SK-N-SH (cell line): ENCODE results near the gene NDUFA1. TPM values are rescaled to one million over a fixed set of nuclear protein-coding genes. Genes with fewer than 3 reads are reported as not detected.

Source experiments
- CTCF ChIA-PET: fragments of 300-600, 350-600 bp; formaldehyde crosslinking; extraction: SDS; loops from one replicate; lab custom pipeline; 2021; lab: Yijun Ruan, JAX
- POLR2A ChIA-PET: fragments of 350-600 bp; sonication (Branson Sonifier 250); formaldehyde crosslinking; extraction: SDS; loops from one replicate; lab custom pipeline; 2020; ENCODE audit warnings: antibody characterized with exemption, inconsistent platforms; lab: Yijun Ruan, JAX
- DNase-seq: peaks from one replicate; pipeline ENCODE4 v3.0.0; 2012
- H2AFZ ChIP-seq: fragments of 200-600 bp; sonication (generic); 2 replicates; pipeline ENCODE4 v1.8.1; 2016; ENCODE audit warnings: antibody characterized with exemption, mild to moderate bottlenecking, low read depth
- H3F3A ChIP-seq: fragments of 200-600 bp; sonication (generic); replicated peaks from 2 replicates; pipeline ENCODE3; 2016; ENCODE audit warnings: antibody characterized with exemption, mild to moderate bottlenecking; ENCODE audit not compliant: insufficient read depth
- H3K27ac ChIP-seq, 2 experiments: fragments of 200-500 bp in 1 of 2; fragments of 200-600 bp in 1 of 2; sonication (Bioruptor generic) in 1 of 2; sonication (generic), shearing (Covaris generic) in 1 of 2; 2 replicates each; pipeline versions ENCODE4 v1.5.1 to v1.6.1; 2014 to 2016; ENCODE audit warnings: low read depth in 2 of 2, inconsistent platforms in 1 of 2, low read length in 1 of 2, mild to moderate bottlenecking in 1 of 2, mixed read lengths in 1 of 2
- H3K27me3 ChIP-seq: fragments of 200-600 bp; sonication (generic), shearing (Covaris generic); 2 replicates; pipeline ENCODE4 v1.6.1; 2016; ENCODE audit warnings: mixed run types; ENCODE audit not compliant: insufficient read depth
- H3K36me3 ChIP-seq, 2 experiments: fragments of 200-500 bp in 1 of 2; fragments of 200-600 bp in 1 of 2; sonication (Bioruptor generic) in 1 of 2; sonication (generic) in 1 of 2; replicated peaks in 1 of 2; 2 replicates each; pipeline versions ENCODE3 to v1.5.1; 2014 to 2016; ENCODE audit warnings: low read length in 1 of 2, mild to moderate bottlenecking in 1 of 2; ENCODE audit not compliant: insufficient read depth in 2 of 2, control insufficient read depth in 1 of 2
- H3K4me1 ChIP-seq, 2 experiments: fragments of 200-500 bp in 1 of 2; fragments of 200-600 bp in 1 of 2; sonication (Bioruptor generic) in 1 of 2; sonication (generic), shearing (Covaris generic) in 1 of 2; 2 replicates each; pipeline versions ENCODE4 v1.5.1 to v1.6.1; 2014 to 2016; ENCODE audit warnings: low read depth in 1 of 2, low read length in 1 of 2, mixed run types in 1 of 2; ENCODE audit not compliant: insufficient read depth in 2 of 2, control insufficient read depth in 1 of 2
- H3K4me2 ChIP-seq: fragments of 200-600 bp; sonication (generic), shearing (Covaris generic); 2 replicates; pipeline ENCODE4 v1.6.1; 2017; ENCODE audit warnings: mixed run types
- H3K4me3 ChIP-seq, 2 experiments: fragments of 200-500 bp in 1 of 2; fragments of 200-600 bp in 1 of 2; sonication (Bioruptor generic) in 1 of 2; sonication (generic), shearing (Covaris generic) in 1 of 2; 2 replicates each; pipeline versions ENCODE4 v1.5.1 to v1.8.1; 2014 to 2016; ENCODE audit warnings: low read depth in 2 of 2, inconsistent platforms in 1 of 2, low read length in 1 of 2, mild to moderate bottlenecking in 1 of 2, mixed read lengths in 1 of 2, moderate library complexity in 1 of 2
- H3K79me2 ChIP-seq: fragments of 200-600 bp; sonication (generic); 2 replicates; pipeline ENCODE4 v1.8.1; 2017; ENCODE audit warnings: mild to moderate bottlenecking; ENCODE audit not compliant: insufficient read depth
- H3K9ac ChIP-seq: fragments of 200-600 bp; sonication (generic); 2 replicates; pipeline ENCODE4 v1.6.1; 2017; ENCODE audit warnings: mixed run types
- H3K9me2 ChIP-seq: fragments of 200-600 bp; sonication (generic); 2 replicates; pipeline ENCODE4 v1.6.1; 2017; ENCODE audit warnings: mixed run types
- H3K9me3 ChIP-seq: fragments of 200-600 bp; sonication (generic); 2 replicates; pipeline ENCODE4 v1.6.1; 2017; ENCODE audit warnings: mixed run types, mild to moderate bottlenecking, moderate library complexity
- H4K20me1 ChIP-seq: fragments of 200-600 bp; sonication (generic); 2 replicates; pipeline ENCODE4 v1.6.1; 2017; ENCODE audit warnings: mild to moderate bottlenecking, mixed run types; ENCODE audit not compliant: insufficient read depth
- CTCF ChIP-seq: fragments of 200-600 bp; sonication (generic); IDR thresholded peaks from 2 replicates; pipeline ENCODE4 v1.6.1; 2017; ENCODE audit warnings: antibody characterized with exemption, mild to moderate bottlenecking, moderate library complexity
- EP300 ChIP-seq, 2 experiments: IDR thresholded peaks; 2 replicates each; pipeline versions ENCODE4 v1.4.0 to v1.6.1; 2012; ENCODE audit warnings: borderline replicate concordance in 1 of 2, low read depth in 1 of 2, low read length in 1 of 2
- FOXM1 ChIP-seq: IDR thresholded peaks from 2 replicates; pipeline ENCODE4 v1.4.0; 2012; ENCODE audit warnings: low read depth, mild to moderate bottlenecking
- MAX ChIP-seq: IDR thresholded peaks from 2 replicates; pipeline ENCODE4 v1.4.0; 2012; ENCODE audit warnings: low read depth
- MXI1 ChIP-seq: IDR thresholded peaks from 2 replicates; pipeline ENCODE4 v1.6.1; 2012; ENCODE audit warnings: mild to moderate bottlenecking, low read depth, low read length, improper control_type of control experiment
- RCOR1 ChIP-seq: fragments of 150-350 bp; IDR thresholded peaks from 2 replicates; pipeline ENCODE4 v1.6.1; 2017; ENCODE audit warnings: antibody characterized with exemption, low read length
- REST ChIP-seq: IDR thresholded peaks from 2 replicates; pipeline ENCODE4 v1.6.1; 2012; ENCODE audit warnings: mild to moderate bottlenecking, low read depth, low read length, moderate library complexity
- RXRA ChIP-seq: IDR thresholded peaks from 2 replicates; pipeline ENCODE4 v1.4.0; 2012; ENCODE audit warnings: low read depth, mild to moderate bottlenecking, borderline replicate concordance
- TEAD4 ChIP-seq: IDR thresholded peaks from 2 replicates; pipeline ENCODE4 v1.4.0; 2012; ENCODE audit warnings: mild to moderate bottlenecking, borderline replicate concordance; ENCODE audit not compliant: insufficient read depth
- USF1 ChIP-seq: IDR thresholded peaks from 2 replicates; pipeline ENCODE4 v1.4.0; 2012; ENCODE audit warnings: low read depth, borderline replicate concordance
- USF2 ChIP-seq: fragments of 150-350 bp; IDR thresholded peaks from 2 replicates; pipeline ENCODE4 v1.6.1; 2017; ENCODE audit warnings: antibody characterized with exemption, low read length, low read depth, borderline replicate concordance
- ZBTB33 ChIP-seq: IDR thresholded peaks from 2 replicates; pipeline ENCODE4 v1.4.0; 2012; ENCODE audit warnings: low read depth, borderline replicate concordance
- WGBS: methylation state at CpG from one replicate; pipeline ENCODE4 v1.1.6; 2017; ENCODE audit warnings: low lambda C conversion rate; 5-methylcytosine and 5-hydroxymethylcytosine counted together
- polyA plus RNA-seq, 3 experiments: library from polyadenylated mRNA; depleted of rRNA; stranded (reverse); fragments of >200 nt; gene quantifications; 2 replicates each; pipeline ENCODE4 v1.2.3, GENCODE V29; 2012

The NDUFA1 gene
- polyA plus RNA-seq, 1 of the 3 experiments (the other 2 are of a cell fraction) = 101 TPM

GRCh38 chrX:119828446-119828845, 43.2 kb upstream of the NDUFA1 start:
- Histone ChIP-seq H3K4me3 (no peak overlapping the region), H3K9ac (no peak overlapping the region), H3K36me3 (peaks cover 8 to 10% of the 10 kb centered on the region in 2 experiments), H4K20me1 (no peaks in the 10 kb centered on the region), H3K27me3 (no peaks in the 10 kb centered on the region; the same call in 1 of the 2 replicates), H3K79me2 (no peaks in the 10 kb centered on the region), H3K4me1 (no peaks in the 10 kb centered on the region), H3K4me2 (no peak overlapping the region), H3K27ac (no peak overlapping the region), H3K9me2 (no peaks in the 10 kb centered on the region), H2AFZ (no peak overlapping the region), H3K9me3 (no peaks in the 10 kb centered on the region), H3F3A (no peaks in the 10 kb centered on the region)
- DNase-seq = no peak
- ChIA-PET CTCF (no interaction called here), POLR2A (no interaction called here)
- 92% methylated on average over 5 of the region's 5 CpGs for WGBS
- TF ChIP-seq RCOR1 (no peak), ZBTB33 (no peak), EP300 (IDR thresholded peaks at IDR 0.05; ENCODE audit: borderline replicate concordance in 1 of 2, low read depth in 1 of 2, low read length in 1 of 2) (no peak), REST (no peak), RXRA (no peak), USF1 (no peak), TEAD4 (no peak), USF2 (no peak), FOXM1 (no peak), CTCF (no peak), MXI1 (no peak), MAX (no peak)
